A673 (cell line): ENCODE measurements around the gene ZNF385B. TPM values are rescaled to one million over a fixed set of nuclear protein-coding genes. Genes with fewer than 3 reads are reported as not detected.

ENCODE experiments used
- BruUV-seq: library from RNA; stranded (reverse); fragments of 400-500 nt; replicated peaks from 2 replicates; lab custom pipeline; 2021; lab: Mats Ljungman, UMichigan
- CTCF ChIA-PET: fragments of 300-600 bp; sonication (Branson Sonifier 250); formaldehyde crosslinking; loops from one replicate; lab custom pipeline; 2022; ENCODE audit warnings: antibody characterized with exemption; lab: Charles Lee
- POLR2A ChIA-PET: fragments of 300-600 bp; sonication (Branson Sonifier 250); formaldehyde crosslinking; loops from one replicate; lab custom pipeline; 2022; ENCODE audit warnings: antibody characterized with exemption; ENCODE audit not compliant: low non-redundant PET; lab: Charles Lee
- DNase-seq: peaks from one replicate; pipeline ENCODE4 v3.0.0-alpha.2; 2015; ENCODE audit warnings: low spot score
- H3K27ac ChIP-seq: fragments of 200-600 bp; sonication (generic); 2 replicates; pipeline ENCODE4 v1.5.1; 2016; ENCODE audit warnings: mixed run types, low read depth, mild to moderate bottlenecking, mixed read lengths, antibody characterized with exemption, low read length; ENCODE audit not compliant: poor library complexity, severe bottlenecking
- H3K27me3 ChIP-seq: fragments of 200-600 bp; sonication (generic); replicated peaks from 2 replicates; pipeline ENCODE4 v1.6.1; 2017; ENCODE audit warnings: mixed run types, low read depth, mild to moderate bottlenecking, mixed read lengths, antibody characterized with exemption, low read length; ENCODE audit not compliant: insufficient read depth, poor library complexity
- H3K36me3 ChIP-seq: fragments of 200-600 bp; sonication (generic); 2 replicates; pipeline ENCODE4 v1.6.1; 2016; ENCODE audit warnings: mixed run types, mild to moderate bottlenecking, mixed read lengths, antibody characterized with exemption, low read length; ENCODE audit not compliant: insufficient read depth, poor library complexity, severe bottlenecking
- H3K4me1 ChIP-seq: fragments of 200-600 bp; sonication (generic); 2 replicates; pipeline ENCODE4 v1.6.1; 2017; ENCODE audit warnings: mixed run types, mild to moderate bottlenecking, mixed read lengths, antibody characterized with exemption, low read length; ENCODE audit not compliant: insufficient read depth, poor library complexity, severe bottlenecking
- H3K4me3 ChIP-seq: fragments of 200-600 bp; sonication (generic); 2 replicates; pipeline ENCODE4 v1.5.1; 2016; ENCODE audit warnings: low read depth, mixed run types, mild to moderate bottlenecking, mixed read lengths, low read length; ENCODE audit not compliant: poor library complexity, severe bottlenecking
- H3K9me3 ChIP-seq: fragments of 200-600 bp; sonication (generic); 2 replicates; pipeline ENCODE4 v1.6.1; 2016; ENCODE audit warnings: mixed run types, low read depth, mild to moderate bottlenecking, mixed read lengths, antibody characterized with exemption, low read length; ENCODE audit not compliant: poor library complexity, severe bottlenecking
- EZH2 ChIP-seq: fragments of 200-600 bp; sonication (generic); IDR thresholded peaks from 2 replicates; pipeline ENCODE4 v1.6.1; 2017; ENCODE audit warnings: borderline replicate concordance, low read depth, mild to moderate bottlenecking, mixed read lengths, antibody characterized with exemption, low read length; ENCODE audit not compliant: poor library complexity, severe bottlenecking
- intact Hi-C: fragments of 100-400 bp; cut with micrococcal nuclease; formaldehyde crosslinking; loops from one replicate; pipeline ENCODE4 v1.10.0; 2022; ENCODE audit not compliant: unreplicated experiment
- total RNA-seq: library from RNA; stranded (reverse); gene quantifications from 2 replicates; pipeline ENCODE4 v1.2.3, GENCODE V29; 2021
- TF ChIP-seq, protein P1 (sequence below): fragments of 300-800, 200-600 bp; sonication (generic); conservative IDR thresholded peaks from 2 replicates; pipeline ENCODE4 v1.5.1; 2017; ENCODE audit warnings: low read depth, mild to moderate bottlenecking, antibody characterized with exemption, low read length, moderate library complexity, mixed read lengths

ZNF385B gene
- total RNA-seq, 1 experiment from 2014 or later = not detected

GRCh38 chr2:179525340-179525739, 336.1 kb downstream of the ZNF385B start:
- no peaks in the 10 kb centered on the region for H3K4me1 ChIP-seq

DNA sequence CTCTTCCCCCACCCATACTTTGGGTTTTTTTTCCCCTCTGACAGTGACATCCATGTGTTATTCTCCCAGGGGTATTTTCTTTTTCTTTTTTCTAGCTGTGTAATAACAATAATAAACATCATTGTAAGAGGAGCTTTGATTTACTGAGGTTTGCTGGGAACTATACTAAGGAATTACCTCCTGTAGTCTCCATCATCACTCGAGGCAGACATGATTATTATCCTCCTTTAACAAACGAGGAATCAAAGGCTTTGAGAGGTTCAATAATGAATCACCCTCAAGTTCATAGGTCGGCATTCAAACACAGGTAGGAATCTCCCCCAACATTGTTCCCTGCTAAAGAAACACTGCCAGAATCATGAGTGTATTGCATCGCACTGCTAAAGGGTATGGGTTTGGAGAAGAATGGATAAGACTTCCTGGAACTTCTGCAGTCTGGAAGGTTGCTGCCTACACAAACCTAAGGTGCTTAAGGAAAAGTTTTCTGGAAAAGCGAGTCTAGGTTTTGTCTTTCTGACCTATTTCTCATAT, 336.5 kb downstream of the ZNF385B start:
- Histone ChIP-seq H3K27me3 (no peaks in the 10 kb centered on the region), H3K4me3 (no peak overlapping the region), H3K27ac (no peak overlapping the region), H3K9me3 (no peaks in the 10 kb centered on the region), H3K4me1 (no peaks in the 10 kb centered on the region), H3K36me3 (no peaks in the 10 kb centered on the region)
- TF ChIP-seq, protein P1, sequence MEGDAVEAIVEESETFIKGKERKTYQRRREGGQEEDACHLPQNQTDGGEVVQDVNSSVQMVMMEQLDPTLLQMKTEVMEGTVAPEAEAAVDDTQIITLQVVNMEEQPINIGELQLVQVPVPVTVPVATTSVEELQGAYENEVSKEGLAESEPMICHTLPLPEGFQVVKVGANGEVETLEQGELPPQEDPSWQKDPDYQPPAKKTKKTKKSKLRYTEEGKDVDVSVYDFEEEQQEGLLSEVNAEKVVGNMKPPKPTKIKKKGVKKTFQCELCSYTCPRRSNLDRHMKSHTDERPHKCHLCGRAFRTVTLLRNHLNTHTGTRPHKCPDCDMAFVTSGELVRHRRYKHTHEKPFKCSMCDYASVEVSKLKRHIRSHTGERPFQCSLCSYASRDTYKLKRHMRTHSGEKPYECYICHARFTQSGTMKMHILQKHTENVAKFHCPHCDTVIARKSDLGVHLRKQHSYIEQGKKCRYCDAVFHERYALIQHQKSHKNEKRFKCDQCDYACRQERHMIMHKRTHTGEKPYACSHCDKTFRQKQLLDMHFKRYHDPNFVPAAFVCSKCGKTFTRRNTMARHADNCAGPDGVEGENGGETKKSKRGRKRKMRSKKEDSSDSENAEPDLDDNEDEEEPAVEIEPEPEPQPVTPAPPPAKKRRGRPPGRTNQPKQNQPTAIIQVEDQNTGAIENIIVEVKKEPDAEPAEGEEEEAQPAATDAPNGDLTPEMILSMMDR = no peak
- no peak for TF ChIP-seq EZH2
- CTCF ChIA-PET = no interaction called here
- DNase-seq = no peak
- intact Hi-C loops = no loop called here
- no TSS peak for BruUV-seq
- POLR2A ChIA-PET = no interaction called here

More at GRCh38 chr2:179525340-179525739, 336.1 kb downstream of the ZNF385B start:
- intact Hi-C loops = no loop called here
- no peaks in the 10 kb centered on the region for H3K27me3 ChIP-seq
- no peak overlapping the region for H3K4me3 ChIP-seq
- no peak overlapping the region for H3K27ac ChIP-seq
- TF ChIP-seq, protein P1 = no peak
- no peak for TF ChIP-seq EZH2
- BruUV-seq = no TSS peak
- H3K36me3 ChIP-seq = no peaks in the 10 kb centered on the region
- H3K9me3 ChIP-seq = no peaks in the 10 kb centered on the region
- POLR2A ChIA-PET = no interaction called here
- CTCF ChIA-PET = no interaction called here
- DNase-seq = no peak

- TF ChIP-seq, protein P1 = no peak
- no peak for TF ChIP-seq EZH2
- H3K27ac ChIP-seq = no peak overlapping the region
- BruUV-seq = no TSS peak
- ChIA-PET POLR2A (no interaction called here), CTCF (no interaction called here)
- no peaks in the 10 kb centered on the region for H3K9me3 ChIP-seq
- DNase-seq = no peak
- H3K4me1 ChIP-seq = no peaks in the 10 kb centered on the region
- intact Hi-C loops = no loop called here
- H3K36me3 ChIP-seq = no peaks in the 10 kb centered on the region
- no peak overlapping the region for H3K4me3 ChIP-seq
- no peaks in the 10 kb centered on the region for H3K27me3 ChIP-seq
Observed at GRCh38 chr2:179521944-179522343, 339.5 kb downstream of the ZNF385B start.
